Erythroblast (primary cell): Measurements from ENCODE around the gene LRRC74A.
"Not testable (repeated sequence)": the region's sequence is repeated elsewhere in the genome, so short reads cannot be mapped to it uniquely, and the experiment has no call there.

Source experiments
- GATA1 ChIP-seq: IDR thresholded peaks from 2 replicates; pipeline ENCODE4 v1.6.1; 2011; ENCODE audit warnings: low read depth, mild to moderate bottlenecking, control low read depth, low read length, moderate library complexity
- POLR2A ChIP-seq: IDR thresholded peaks from 2 replicates; pipeline ENCODE4 v1.6.1; 2011; ENCODE audit warnings: mild to moderate bottlenecking, low read length

- not testable (repeated sequence) for TF ChIP-seq POLR2A, GATA1
Observed at GRCh38 chr14:76898006-76898405, 71.8 kb downstream of the LRRC74A start.
